Amniotic epithelial cell (primary cell): Measurements from ENCODE around the gene OLFML3.
A peak's percentile ranks its signal among the peaks of the same experiment; 100 is the strongest.
"Not testable (repeated sequence)": the region's sequence is repeated elsewhere in the genome, so short reads cannot be mapped to it uniquely, and the experiment has no call there.

Experiments used
- DNase-seq: peaks from one replicate; pipeline ENCODE4 v3.0.0-alpha.2; 2010; ENCODE audit warnings: low read depth

OLFML3 gene

DNA sequence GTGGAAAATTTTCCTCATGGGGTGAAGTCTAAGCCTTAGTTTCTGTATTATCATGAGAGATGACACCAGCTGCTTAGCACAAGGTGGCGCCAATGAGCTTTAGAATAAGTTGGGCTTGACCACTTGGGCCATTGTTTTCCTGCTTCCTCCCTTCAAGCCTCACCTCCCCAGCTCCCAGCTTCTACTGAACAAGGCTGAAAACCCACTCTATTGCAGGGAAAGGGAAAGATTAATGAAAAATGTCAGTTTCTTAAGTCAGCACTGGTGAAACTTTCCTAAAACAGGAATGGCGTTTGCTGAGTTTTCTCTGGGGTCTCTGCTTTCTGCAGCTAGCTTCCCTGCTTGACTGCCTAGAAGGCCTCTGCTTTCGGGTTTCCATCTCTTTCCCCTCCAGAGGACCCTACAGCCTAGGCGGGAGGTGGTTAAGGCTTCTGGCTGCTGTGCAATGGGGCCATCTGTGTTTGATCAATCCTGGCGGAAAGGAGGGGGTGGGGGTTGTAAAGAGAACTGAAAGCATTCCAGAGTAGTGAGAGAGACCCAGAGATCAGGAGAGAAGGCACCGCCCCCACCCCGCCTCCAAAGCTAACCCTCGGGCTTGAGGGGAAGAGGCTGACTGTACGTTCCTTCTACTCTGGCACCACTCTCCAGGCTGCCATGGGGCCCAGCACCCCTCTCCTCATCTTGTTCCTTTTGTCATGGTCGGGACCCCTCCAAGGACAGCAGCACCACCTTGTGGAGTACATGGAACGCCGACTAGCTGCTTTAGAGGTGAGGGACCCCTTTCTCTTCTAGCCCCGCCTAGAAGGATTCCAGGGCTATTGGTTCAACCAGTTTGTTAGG, at the start of gene OLFML3:
OLFML3 (plus strand) TSS at position 612 of the 840 bp plus-strand sequence; CDS start at position 655, 43 bp downstream.
- DNase-seq, result peak; percentile 98

- DNase-seq, result peak; percentile 13
Measured at GRCh38 chr1:113929750-113930498, 49.4 kb upstream of the OLFML3 start.

DNA sequence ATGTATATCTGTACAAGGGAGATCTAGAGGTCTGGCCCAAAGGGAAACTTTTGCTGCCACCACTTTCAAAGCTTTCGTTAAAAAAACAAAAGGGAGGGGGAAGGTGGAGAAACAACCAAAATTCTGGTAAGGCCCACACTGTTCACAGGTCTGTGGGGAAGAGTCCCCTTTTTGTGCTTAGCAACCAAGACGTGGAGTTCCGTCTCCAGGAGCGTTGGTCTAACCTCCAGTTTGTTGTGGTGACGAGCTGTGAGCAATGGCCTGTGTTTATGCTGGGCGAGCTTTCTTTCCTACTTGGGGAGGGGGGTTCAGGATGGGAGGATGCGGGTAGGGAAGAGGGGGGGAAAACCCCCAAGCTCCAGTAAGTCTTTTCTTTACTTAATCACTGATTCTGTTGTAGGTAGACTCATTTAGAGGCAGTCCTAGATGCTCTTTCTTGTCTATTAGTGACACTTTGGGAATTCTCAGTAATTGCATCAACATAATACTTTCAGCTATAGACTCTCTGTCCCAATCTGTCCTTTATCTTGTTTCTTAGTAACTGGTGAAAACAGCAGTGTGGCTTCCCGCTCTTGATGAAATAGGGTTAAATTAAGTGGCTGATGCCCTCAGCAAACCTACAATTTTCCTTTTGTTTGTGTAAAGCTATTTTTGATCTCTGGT, 48.6 kb upstream of the OLFML3 start:
- DNase-seq, result peak; percentile 66

- DNase-seq, result peak; percentile 67
Measured at GRCh38 chr1:113931451-113931851, 47.8 kb upstream of the OLFML3 start.

GRCh38 chr1:113934006-113934405, 45.3 kb upstream of the OLFML3 start:
- no peak for DNase-seq

DNA sequence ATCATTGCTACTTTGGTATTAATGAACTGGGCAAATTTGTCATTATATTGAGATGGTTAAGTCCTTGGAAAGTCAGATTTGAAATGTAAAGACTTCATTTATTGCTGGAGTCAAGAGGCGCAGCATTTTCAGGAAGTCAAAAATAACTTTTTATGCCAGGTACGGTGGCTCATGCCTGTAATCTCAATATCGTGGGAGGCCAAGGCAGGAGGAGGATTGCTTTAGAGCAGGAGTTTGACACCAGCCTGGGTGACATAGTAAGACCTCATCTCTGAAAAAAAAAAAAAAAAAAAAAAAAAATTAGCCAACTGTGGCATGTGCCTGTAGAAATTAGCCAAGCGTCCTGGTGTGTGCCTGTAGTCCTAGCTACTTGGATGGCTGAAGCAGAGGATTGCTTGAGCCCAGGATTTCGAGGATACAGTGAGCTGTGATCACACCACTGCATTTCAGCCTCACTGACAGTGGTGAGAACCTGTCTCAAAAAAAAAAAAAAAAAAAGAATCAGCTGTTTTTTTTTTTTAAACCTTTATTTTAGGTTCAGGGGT, 44.7 kb upstream of the OLFML3 start:
- no peak for DNase-seq

DNA sequence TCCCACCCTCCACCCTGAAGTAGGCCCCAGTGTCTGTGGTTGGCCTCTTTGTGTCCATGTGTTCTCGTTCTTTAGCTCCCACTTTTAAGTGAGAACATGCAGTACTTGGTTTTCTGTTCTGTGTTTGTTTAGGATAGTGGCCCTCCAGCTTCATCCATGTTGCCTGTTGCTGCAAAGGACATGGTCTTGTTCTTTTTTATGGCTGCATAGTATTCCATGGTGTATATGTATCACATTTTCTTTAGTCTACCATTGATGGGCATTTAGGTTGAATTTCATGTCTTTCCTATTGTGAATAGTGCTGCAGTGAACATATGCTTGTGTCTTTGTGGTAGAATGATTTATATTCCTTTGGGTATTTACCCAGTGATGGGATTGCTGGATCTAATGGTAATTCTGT, 44.1 kb upstream of the OLFML3 start:
- DNase-seq, result no peak

GRCh38 chr1:113935970-113936369, 43.3 kb upstream of the OLFML3 start:
- DNase-seq, result no peak

- peak; percentile 16 for DNase-seq
Measured at GRCh38 chr1:113937146-113937545, 42.1 kb upstream of the OLFML3 start.

DNA sequence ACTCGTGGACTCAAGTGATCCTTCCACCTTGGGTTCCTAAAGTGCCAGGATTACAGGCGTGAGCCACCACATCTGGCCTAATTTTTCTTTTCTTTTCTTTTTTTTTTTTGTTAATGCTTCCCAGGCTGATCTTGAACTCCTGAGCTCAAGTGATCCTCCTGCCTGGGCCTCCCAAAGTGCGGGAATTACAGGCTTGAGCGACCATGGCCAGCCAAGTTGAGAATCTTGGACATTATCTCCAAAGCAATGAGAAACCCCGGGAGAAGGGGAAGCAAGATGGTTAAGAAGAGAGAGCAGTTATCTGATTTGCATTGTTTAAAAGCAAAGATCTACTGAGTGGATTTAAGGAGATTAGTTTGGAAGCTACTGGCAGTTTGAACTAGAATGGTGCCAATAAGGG, 41.1 kb upstream of the OLFML3 start:
- no peak for DNase-seq

DNA sequence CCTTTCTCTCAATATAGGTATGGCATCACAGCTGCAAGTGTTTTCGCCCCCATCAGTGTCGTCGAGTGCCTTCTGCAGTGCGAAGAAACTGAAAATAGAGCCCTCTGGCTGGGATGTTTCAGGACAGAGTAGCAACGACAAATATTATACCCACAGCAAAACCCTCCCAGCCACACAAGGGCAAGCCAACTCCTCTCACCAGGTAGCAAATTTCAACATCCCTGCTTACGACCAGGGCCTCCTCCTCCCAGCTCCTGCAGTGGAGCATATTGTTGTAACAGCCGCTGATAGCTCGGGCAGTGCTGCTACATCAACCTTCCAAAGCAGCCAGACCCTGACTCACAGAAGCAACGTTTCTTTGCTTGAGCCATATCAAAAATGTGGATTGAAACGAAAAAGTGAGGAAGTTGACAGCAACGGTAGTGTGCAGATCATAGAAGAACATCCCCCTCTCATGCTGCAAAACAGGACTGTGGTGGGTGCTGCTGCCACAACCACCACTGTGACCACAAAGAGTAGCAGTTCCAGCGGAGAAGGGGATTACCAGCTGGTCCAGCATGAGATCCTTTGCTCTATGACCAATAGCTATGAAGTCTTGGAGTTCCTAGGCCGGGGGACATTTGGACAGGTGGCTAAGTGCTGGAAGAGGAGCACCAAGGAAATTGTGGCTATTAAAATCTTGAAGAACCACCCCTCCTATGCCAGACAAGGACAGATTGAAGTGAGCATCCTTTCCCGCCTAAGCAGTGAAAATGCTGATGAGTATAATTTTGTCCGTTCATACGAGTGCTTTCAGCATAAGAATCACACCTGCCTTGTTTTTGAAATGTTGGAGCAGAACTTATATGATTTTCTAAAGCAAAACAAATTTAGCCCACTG, 38.7 kb upstream of the OLFML3 start:
- DNase-seq, result peak; percentile 49

DNA sequence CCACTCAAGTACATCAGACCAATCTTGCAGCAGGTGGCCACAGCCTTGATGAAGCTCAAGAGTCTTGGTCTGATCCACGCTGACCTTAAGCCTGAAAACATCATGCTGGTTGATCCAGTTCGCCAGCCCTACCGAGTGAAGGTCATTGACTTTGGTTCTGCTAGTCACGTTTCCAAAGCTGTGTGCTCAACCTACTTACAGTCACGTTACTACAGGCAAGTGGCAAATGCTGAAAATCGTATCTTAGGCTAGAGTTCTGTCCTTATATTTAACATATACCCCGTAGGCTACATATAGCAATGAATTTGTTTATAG, 38.1 kb upstream of the OLFML3 start:
- no peak for DNase-seq

DNA sequence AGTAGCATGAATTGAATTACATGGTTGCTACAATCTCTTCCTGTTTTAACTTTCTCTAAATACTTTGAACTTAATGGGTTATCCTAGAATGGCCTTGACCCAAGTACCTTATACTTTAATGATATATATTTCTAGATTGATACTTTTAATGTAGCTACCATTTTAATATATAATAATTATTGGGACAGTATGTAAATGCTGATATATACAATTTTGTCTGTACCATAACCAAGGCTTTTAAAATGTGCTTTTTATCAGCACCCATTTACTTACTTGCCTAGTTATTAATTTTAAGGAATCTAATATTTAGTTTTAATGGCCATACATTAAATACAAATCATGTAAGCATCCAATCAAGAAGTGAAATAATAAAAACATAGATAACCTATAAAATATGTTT, 36.7 kb upstream of the OLFML3 start:
- no peak for DNase-seq

DNA sequence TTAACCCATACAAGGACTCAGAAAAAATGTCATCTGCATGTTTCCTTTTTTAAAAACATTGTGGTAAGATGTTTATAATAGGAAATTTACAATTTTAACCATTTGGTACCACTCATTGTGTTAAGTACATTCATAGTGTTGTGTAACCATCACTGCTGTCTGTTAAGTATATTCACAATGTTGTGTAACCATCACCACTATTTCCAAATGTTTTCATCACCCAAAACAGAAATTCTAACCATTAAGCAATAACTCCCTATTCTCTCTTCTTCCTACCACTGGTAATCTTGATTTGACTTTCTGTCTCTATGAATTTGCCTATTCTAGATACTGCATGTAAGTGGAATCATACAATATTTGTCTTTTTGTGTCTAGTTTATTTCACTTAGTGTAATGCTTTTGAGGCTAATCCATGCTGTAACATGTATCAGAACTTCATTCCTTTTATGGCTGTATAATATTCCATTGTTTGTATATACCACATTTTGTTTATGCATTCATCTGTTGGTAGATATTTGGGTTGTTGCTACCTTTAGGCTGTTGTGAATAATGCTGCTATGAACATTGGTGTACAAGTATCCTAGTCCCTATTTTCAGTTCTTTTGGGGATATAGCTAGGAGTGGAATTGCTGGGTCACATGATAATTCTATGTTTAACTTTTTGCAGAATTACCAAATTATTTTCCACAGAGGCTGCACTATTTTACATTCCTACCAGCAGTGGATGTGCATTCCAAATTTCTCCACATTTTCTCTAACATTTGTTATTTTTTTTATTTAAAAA, 36.1 kb upstream of the OLFML3 start:
- DNase-seq, result peak; percentile 87

- no peak for DNase-seq
Measured at GRCh38 chr1:113945329-113945728, 33.9 kb upstream of the OLFML3 start.

DNA sequence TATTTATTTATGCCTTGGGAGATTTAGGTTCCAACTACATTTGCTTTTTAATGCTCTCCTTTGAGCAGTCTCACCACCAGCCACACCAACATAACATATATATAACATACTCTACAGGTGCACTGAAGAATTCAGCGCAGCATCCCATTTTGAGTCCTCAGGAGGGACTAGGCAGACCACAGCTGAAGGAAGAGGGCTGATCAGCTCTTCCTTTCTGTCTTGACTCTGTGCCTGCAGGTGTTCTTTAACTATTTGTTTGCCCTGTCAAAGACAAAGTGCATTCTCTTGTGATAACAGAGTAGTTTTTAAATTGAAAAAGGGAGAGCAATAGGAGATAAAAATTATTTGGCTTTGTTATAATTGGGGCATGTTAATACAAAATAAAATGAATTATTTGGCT, 33.2 kb upstream of the OLFML3 start:
- no peak for DNase-seq

DNA sequence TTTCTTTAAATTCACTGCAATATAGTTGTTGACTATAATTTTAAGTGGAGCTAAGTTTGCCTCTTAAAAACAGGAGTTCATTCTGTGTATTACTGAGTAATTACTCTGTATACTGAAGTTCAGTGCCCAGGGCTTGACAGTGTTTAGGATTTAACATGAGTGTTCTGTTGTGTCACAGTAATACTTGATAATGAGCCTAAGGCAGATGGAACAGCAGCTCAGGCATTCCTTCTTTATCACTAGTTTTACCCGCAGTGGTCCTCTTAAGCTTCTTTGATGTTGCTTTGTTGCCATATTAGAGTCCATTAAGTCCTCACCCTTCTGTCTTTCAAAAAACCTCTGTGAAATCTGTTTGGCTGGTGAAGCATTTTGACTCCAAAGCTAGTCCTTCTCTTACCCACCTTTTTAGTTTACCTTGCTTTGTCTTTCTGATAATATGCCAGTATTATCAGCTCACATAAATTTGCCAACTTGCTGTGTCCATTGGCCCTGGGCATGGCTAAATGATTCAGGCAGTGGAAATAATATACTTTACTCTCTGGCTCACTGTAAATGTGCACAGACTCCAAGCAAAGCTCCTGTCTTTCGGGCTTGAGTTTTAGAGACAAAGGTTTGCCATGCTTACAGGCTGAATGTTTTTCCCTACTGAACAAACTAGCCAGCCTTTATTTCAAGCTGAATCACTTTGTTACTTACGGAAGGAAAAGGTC, 32.4 kb upstream of the OLFML3 start:
- DNase-seq, result peak; percentile 64

GRCh38 chr1:113947388-113948107, 31.7 kb upstream of the OLFML3 start:
- peak; percentile 5 for DNase-seq

DNA sequence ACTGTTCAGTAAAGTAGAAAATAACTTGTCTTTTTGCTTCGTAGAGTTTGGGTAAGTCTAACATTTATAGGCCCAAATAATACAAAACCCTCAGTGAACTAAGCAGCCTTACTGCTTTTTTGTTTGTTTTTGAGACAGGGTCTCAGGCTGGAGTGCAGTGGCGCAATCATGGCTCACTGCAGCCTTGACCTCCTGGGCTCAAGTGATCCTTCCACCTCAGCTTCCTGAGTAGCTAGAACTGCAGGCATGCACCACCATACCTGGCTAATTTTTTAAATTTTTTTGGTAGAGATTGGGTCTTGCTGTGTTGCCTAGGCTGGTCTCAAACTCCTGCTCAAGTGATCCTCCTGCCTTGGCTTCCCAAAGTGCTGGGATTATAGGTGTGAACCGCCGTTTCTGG, 31.1 kb upstream of the OLFML3 start:
- DNase-seq, result not testable (repeated sequence)
